Measurements from ENCODE around the gene ZNF584.

Gene ZNF584

GRCh38 chr19:58385891-58386575 is 22.4 kb upstream of the ZNF584 start:
- DNase-seq: no peak

GRCh38 chr19:58386576-58387337 is 21.7 kb upstream of the ZNF584 start, which contains the start of gene RPS5:
TSS of gene RPS5 (plus strand) at chr19:58387269. CDS start at chr19:58388138, 869 bp downstream.
- peak; percentile 68 to 98 (median 94) for DNase-seq

- no peak for DNase-seq
Observed at GRCh38 chr19:58387338-58388174, 20.9 kb upstream of the ZNF584 start.

- DNase-seq: no peak
Observed at GRCh38 chr19:58388175-58388526, 20.3 kb upstream of the ZNF584 start.

DNA sequence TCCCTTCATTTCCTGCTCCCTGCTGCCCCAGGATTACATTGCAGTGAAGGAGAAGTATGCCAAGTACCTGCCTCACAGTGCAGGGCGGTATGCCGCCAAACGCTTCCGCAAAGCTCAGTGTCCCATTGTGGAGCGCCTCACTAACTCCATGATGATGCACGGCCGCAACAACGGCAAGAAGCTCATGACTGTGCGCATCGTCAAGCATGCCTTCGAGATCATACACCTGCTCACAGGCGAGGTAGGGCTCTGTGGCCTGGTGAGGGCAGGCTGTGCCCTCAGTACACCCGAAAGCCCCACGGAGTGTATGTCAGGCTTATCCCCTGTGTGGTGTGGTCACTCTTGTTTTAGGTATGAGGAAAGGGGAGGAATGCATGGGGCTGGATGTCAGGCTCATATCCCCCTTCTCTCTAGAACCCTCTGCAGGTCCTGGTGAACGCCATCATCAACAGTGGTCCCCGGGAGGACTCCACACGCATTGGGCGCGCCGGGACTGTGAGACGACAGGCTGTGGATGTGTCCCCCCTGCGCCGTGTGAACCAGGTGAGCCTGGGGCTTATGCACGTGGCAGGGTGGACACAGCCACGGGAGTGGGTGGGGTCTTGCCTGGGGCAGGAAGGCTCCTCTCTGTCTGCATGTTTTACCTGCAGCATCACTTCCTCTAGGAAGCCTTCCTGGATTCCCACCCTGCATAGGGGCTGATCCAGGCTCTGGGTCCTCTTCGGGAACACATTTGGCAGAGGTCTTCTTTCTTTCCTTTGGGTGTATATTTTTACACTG is 15.3 kb upstream of the ZNF584 start:
- no peak for DNase-seq

- no peak for DNase-seq
Observed at GRCh38 chr19:58393725-58394033, 14.8 kb upstream of the ZNF584 start.

DNA sequence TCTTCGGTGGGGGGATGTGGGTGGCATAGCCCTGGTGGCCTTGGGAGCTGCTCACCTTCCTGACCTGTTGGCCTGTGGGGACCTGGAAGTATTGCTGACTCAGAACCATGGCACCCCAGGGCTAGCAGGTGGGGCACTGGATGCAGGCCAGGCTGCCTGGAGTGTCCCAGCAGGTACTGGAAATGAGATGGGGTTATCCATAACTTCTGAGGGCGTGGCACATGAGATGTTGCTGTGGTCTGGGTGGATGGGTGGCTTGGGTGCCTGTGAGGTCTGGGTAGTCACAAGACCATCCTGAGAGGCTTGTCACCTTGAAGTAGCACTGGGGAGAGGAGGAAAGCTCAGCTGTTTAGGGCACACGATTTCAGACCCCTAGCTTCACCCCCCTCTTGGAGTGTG is 13.6 kb upstream of the ZNF584 start:
- DNase-seq: no peak

DNA sequence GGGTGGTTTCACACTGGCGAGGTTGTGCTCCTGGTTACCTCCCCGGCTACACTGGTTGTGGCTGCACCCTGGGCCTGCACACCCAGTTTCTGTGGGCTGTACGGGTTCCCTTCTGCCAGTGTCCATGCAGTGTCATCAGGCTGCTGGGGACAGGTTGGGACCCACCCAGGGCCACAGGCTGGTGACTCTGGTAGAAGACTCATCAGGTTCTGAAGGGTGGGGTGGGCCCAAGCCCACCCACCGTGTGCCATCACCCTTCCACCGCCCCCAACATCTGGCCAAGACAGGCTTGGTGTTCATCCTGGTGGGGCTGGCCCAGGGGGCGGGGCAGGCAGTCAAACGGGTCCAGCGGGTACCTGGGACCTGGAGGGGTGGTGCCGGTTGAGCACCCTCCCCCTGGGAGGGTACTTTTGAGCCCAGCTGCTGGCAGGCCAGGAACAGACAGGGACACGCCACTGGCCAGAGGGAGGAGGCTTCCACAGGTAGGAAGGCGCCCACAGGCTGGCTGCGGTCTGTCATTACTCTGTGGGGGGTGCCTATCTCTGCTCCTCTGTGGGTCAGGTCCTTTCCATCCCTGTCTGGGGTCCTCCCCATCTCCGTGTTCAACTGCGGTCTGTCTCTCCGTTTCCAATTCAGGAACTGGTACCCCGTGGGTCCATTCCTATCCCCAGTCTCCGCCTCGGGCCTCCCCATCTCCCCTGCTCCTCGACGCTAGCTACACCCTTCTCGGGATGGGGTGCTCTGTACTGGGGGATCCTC is 13.1 kb upstream of the ZNF584 start, which contains the start of gene RNF225:
Gene RNF225, plus strand, starts transcription at position 437 of the 759 bp plus-strand sequence. CDS start 434 bp downstream, outside the sequence.
- no peak for DNase-seq

- no peak for DNase-seq
Observed at GRCh38 chr19:58395979-58396627, 12.3 kb upstream of the ZNF584 start.

GRCh38 chr19:58396691-58397532 is 11.5 kb upstream of the ZNF584 start:
- DNase-seq: no peak

DNA sequence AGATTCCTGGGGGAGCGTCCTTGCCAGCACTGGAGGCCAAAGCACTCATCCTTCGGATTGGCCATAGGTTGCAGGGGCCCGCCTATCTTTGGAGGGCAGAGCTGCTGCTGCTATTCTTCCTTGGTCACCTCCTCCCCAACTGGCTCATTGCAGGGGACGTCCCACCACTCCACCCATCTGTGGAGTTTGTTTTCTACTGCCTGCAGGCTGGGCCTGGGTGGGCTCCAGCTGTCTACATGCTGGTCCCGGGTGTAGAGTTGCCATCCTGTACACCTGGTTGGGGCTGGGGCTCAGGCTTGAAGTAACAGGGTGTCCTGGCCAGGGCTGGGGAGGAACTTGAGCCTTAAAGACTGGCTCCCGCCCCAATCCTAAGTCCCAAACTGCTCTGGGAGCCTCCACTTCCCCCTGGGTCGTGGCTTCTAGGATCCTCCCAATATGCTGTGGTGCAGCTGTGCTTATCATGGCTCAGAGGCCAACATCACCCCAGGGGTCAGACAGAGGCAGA is 10.9 kb upstream of the ZNF584 start:
- no peak for DNase-seq

DNA sequence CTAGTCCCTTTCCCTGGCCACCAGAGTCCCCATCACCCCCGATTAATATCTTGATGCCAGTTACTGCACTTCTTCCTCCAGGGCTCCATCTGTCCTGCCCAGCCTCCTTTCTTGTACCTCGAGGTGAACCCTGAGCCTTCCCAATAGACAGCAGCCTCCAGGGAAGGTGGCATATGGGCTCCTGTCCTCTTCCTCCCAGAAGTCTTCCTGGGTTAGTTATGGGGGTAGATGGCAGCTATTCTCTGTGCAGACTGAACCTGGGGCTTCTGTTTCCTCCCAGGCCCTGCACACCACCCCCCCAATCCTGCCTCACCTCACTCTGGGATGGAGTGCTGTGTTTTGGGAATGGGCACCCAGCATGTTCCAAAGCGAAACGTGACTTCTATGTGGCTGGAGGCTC is 10.4 kb upstream of the ZNF584 start:
- no peak for DNase-seq

GRCh38 chr19:58398545-58398944 is 9.9 kb upstream of the ZNF584 start:
- no peak for DNase-seq

DNA sequence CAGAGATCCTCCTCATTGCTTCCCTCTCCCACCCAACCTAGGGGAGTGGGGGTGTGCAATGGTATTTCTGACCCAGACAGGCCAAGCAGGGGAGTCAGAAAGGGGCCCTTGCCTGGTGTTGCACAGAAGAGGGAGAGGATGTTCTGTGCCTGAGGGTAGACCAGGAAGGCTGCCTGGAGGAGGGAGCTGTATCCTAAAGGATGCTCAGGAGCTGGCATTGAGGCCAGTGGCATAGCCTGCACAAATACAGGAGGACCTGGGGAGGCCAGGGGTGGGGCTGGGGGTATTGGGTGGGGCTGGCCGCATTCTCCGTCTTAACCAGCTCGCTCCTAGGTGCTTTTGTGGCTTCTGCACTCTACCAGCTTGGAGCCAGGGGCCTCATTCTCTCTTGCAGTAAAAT is 8.5 kb upstream of the ZNF584 start:
- DNase-seq: no peak

DNA sequence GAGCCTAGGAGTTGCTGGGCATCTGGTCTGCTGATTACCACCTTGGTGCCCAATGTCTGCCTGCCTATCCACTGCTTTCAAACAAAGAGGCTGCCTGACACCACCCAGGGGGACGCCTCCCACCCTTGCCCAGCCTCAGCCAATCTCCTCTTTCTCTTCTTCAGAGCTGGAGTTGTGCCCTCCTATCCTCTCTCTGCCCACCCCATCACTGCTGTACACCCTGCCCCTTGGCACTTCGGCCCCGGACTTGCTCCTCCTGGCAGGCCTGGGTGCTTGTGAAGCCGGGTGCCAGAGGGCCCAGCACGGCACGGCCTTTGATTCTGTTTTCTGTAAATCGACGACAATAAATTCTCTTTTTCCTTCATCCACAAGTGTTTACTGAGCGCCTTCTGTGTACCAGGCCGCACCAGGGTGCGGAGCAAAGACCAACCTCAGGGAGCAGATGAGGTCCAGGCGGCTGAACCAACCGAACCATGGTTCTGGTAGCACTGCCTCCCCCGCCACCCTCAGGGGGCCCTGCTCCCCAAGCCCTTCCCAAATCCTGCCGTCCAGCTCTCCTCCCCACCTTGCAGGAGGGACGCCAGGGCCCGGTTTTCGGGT is 8.0 kb upstream of the ZNF584 start:
- DNase-seq: peak in 30 of 56 donors; percentile 3 to 53 (median 27)

DNA sequence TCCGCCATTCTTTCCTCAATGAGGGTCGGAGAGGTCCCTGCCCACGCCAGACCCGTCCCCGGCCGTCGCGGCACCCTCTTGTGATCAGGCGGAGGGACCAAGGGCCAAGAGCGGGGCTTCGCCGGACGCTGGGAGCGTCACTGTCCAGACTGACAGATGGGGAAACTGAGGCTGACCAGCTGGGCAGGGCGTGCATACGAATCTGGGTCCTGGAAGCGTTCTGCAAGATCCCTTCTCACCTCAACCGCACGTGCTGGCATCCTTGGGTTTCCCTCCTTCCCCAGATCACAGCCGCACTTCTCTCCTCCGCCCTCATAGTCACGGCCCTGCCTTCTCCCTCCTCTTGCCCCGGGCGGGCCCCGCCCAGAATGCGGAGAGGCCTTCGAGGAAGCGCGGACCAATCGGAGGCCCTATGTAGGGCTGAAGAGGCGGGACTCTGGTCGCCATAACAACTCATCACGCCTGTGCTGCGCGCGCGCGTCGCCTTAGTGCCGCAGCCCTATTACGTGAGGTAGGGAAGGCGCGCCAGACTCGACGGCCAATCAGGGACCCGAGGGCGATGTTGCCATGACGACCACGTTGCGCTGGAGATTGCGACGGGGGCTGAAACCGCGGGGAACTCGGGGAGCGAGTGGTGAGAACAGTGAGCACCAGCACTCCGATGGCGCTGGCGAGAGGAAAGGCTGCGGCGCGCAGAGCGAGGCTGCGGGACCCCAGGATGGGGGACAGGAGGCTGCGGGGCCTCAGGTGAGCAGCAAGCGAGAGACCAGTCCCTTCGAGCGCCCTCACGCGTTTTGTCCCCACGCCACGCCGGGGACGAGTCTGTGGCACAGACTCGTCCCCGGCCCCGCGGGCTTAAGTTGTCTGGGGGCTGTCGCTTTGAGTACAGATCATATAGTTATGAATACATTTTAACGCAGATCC is 7.3 kb upstream of the ZNF584 start:
- DNase-seq: peak; percentile 73 to 100 (median 98)

- no peak for DNase-seq
Observed at GRCh38 chr19:58401840-58402421, 6.5 kb upstream of the ZNF584 start.
